Body of pancreas (tissue), 4 donors: ENCODE results near the gene PDGFA.

Source experiments
- CTCF ChIP-seq, 7 experiments: fragments of 450-650 bp in 4 of 7; fragments of 200-600 bp in 3 of 7; sonication (generic) in 3 of 7; IDR thresholded peaks; one replicate each; pipeline ENCODE4 v1.5.1; 2016 to 2019; ENCODE audit warnings: antibody characterized with exemption in 7 of 7
- POLR2A ChIP-seq, 3 donors: fragments of 450-650 bp; IDR thresholded peaks; one replicate each; pipeline ENCODE4 v1.6.1; 2016; ENCODE audit warnings: antibody characterized with exemption in 3 of 3, mild to moderate bottlenecking in 2 of 3

GRCh38 chr7:518630-519483 lies 789 bp downstream of the PDGFA start:
- peak; percentile 94 to 96 (median 95) for TF ChIP-seq POLR2A (IDR thresholded peaks at IDR 0.05)
- peak in 5 of 7 experiments; percentile 12 to 24 (median 19) for TF ChIP-seq CTCF (IDR thresholded peaks at IDR 0.05)
